ENCODE data around the gene STRADA. TPM values are rescaled to one million over a fixed set of nuclear protein-coding genes. Genes with fewer than 3 reads are reported as not detected.

STRADA gene
- total and polyA plus RNA-seq, 7 experiments from 2014 or later, result 19.9 to 69.7 (median 54.0) TPM

GRCh38 chr17:63783522-63783921 lies 41.9 kb upstream of the STRADA start:
- no peaks in the 10 kb centered on the region for H3K9me3 ChIP-seq (ENCODE audit: control insufficient read depth in 2 of 3, low read length in 3 of 3)
- H3K9me3 Mint-ChIP-seq, result no peaks in the 10 kb centered on the region
- H3K36me3 Mint-ChIP-seq, result peaks cover 0 to 28% (median 17%) of the 10 kb centered on the region in 5 donors
- H3K27me3 Mint-ChIP-seq, result no peaks in the 10 kb centered on the region
- H3K27ac Mint-ChIP-seq, result peak overlapping the region in 5 of 9 donors; percentile 8 to 72 (median 65)
- ChIA-PET POLR2A (interaction anchor here (2.2 kb wide), 1 partner anchor 10 kb away, joined by 13 read pairs; the partner anchor contains the start of genes CCDC47 and DDX42), CTCF (no interaction called here)
- no peak overlapping the region for H3K4me3 ChIP-seq (ENCODE audit: low read length)
- ATAC-seq, result no peak
- peaks cover 0 to 53% (median under 1%) of the 10 kb centered on the region in 3 experiments for H3K36me3 ChIP-seq (ENCODE audit: control insufficient read depth in 2 of 3, insufficient read depth in 3 of 3, low read length in 3 of 3)
- DNase-seq, result no peak
- H3K4me1 ChIP-seq (ENCODE audit: control insufficient read depth in 2 of 2, insufficient read depth in 2 of 2, low read length in 2 of 2), result peaks cover 4 to 5% of the 10 kb centered on the region in 2 donors
- peak overlapping the region in 1 of 10 donors; percentile 21 for H3K4me3 Mint-ChIP-seq
- no peaks in the 10 kb centered on the region for H3K27me3 ChIP-seq (ENCODE audit: control insufficient read depth in 2 of 2, insufficient read depth in 2 of 2, low read length in 2 of 2)
- H3K27ac ChIP-seq (ENCODE audit: low read depth, low read length), result no peak overlapping the region
- peaks cover 37 to 69% (median 56%) of the 10 kb centered on the region in 7 donors for H3K4me1 Mint-ChIP-seq
- intact Hi-C loops (cut with micrococcal nuclease), result no loop called here

- Histone ChIP-seq H3K9me3 (ENCODE audit: control insufficient read depth in 2 of 3, low read length in 3 of 3) (no peaks in the 10 kb centered on the region), H3K4me3 (ENCODE audit: low read length) (no peak overlapping the region), H3K27ac (ENCODE audit: low read depth, low read length) (no peak overlapping the region), H3K36me3 (ENCODE audit: control insufficient read depth in 2 of 3, insufficient read depth in 3 of 3, low read length in 3 of 3) (peaks cover 0 to 38% (median 0%) of the 10 kb centered on the region in 3 experiments), H3K4me1 (ENCODE audit: control insufficient read depth in 2 of 2, insufficient read depth in 2 of 2, low read length in 2 of 2) (peaks cover 15 to 25% of the 10 kb centered on the region in 2 donors), H3K27me3 (ENCODE audit: control insufficient read depth in 2 of 2, insufficient read depth in 2 of 2, low read length in 2 of 2) (no peaks in the 10 kb centered on the region)
- CTCF ChIA-PET, result interaction anchor here (0.6 to 1.2 kb wide), 2 partner anchors 60 to 568 kb away, joined by 3 read pairs; no protein-coding TSS in a partner anchor
- POLR2A ChIA-PET, result no interaction called here
- DNase-seq, result no peak
- Mint-ChIP-seq H3K27me3 (no peaks in the 10 kb centered on the region), H3K27ac (peak overlapping the region in 5 of 9 donors; percentile 9 to 64 (median 19)), H3K4me1 (peaks cover 42 to 89% (median 78%) of the 10 kb centered on the region in 7 donors), H3K4me3 (peak overlapping the region in 2 of 10 donors; percentile 25 to 45), H3K9me3 (no peaks in the 10 kb centered on the region), H3K36me3 (peaks cover 0 to 23% (median 20%) of the 10 kb centered on the region in 5 donors)
- intact Hi-C loops (cut with micrococcal nuclease), result no loop called here
- no peak for ATAC-seq
Observed at GRCh38 chr17:63780928-63781327, 39.3 kb upstream of the STRADA start.

DNA sequence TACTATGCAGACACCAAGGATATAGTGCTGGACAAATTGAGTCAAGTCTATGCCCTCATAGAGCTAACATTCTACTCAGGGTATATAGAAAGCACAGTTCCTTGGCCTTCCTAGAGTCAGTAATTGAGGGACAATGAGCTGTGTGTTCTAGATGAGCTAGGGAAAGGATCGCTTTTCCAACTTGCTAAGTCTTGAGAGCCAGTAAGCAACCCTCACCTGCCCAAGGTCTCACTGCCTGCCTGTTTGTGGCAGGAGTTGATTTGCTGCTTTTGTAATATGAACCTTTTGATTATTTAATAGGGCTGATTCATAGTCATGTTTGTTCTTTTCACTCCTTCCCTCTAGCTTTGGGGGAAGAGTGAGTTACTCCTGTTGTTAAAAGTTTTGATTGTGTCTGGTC lies 38.9 kb upstream of the STRADA start:
- ChIA-PET CTCF (interaction anchor here (0.5 to 0.6 kb wide), 2 partner anchors 25 to 569 kb away, joined by 3 read pairs; no protein-coding TSS in a partner anchor), POLR2A (interaction anchor here (0.9 to 1.0 kb wide), 2 partner anchors 18 to 19 kb away, joined by 3 read pairs; no protein-coding TSS in a partner anchor)
- peak overlapping the region in 1 of 10 donors; percentile 25 for H3K4me3 Mint-ChIP-seq
- no peaks in the 10 kb centered on the region for H3K27me3 Mint-ChIP-seq
- Histone ChIP-seq H3K27me3 (ENCODE audit: control insufficient read depth in 2 of 2, insufficient read depth in 2 of 2, low read length in 2 of 2) (no peaks in the 10 kb centered on the region), H3K36me3 (ENCODE audit: control insufficient read depth in 2 of 3, insufficient read depth in 3 of 3, low read length in 3 of 3) (peaks cover 0 to 34% (median 0%) of the 10 kb centered on the region in 3 experiments), H3K4me3 (ENCODE audit: low read length) (no peak overlapping the region), H3K4me1 (ENCODE audit: control insufficient read depth in 2 of 2, insufficient read depth in 2 of 2, low read length in 2 of 2) (peaks cover 18 to 29% of the 10 kb centered on the region in 2 donors), H3K9me3 (ENCODE audit: control insufficient read depth in 2 of 3, low read length in 3 of 3) (no peaks in the 10 kb centered on the region), H3K27ac (ENCODE audit: low read depth, low read length) (no peak overlapping the region)
- peak overlapping the region in 5 of 9 donors; percentile 3 to 69 (median 13) for H3K27ac Mint-ChIP-seq
- H3K9me3 Mint-ChIP-seq, result no peaks in the 10 kb centered on the region
- intact Hi-C loops (cut with micrococcal nuclease), result no loop called here
- no peak for DNase-seq
- H3K4me1 Mint-ChIP-seq, result peaks cover 46 to 89% (median 78%) of the 10 kb centered on the region in 7 donors
- ATAC-seq, result no peak
- H3K36me3 Mint-ChIP-seq, result peaks cover 0 to 23% (median 20%) of the 10 kb centered on the region in 5 donors

DNA sequence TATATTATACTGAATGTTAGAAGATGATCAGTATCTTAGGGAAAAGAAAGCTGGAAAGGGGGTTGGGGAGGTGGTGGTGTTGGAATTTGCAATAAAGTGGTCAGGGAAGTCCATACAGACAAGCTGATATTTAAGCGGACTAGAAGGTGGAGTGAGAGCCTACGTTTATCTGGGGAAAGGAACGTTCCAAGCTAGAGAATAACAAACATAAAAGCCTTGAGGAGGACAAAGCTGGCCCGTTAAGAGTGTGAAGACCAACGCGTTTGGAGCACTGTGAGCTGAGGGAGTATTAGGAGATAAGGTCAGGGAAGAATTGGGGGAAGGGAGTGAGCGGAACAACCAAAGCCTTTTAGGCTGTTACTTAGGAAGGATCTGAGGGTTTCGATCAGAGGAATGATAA lies 33.8 kb upstream of the STRADA start:
- Histone ChIP-seq H3K36me3 (ENCODE audit: control insufficient read depth in 2 of 3, insufficient read depth in 3 of 3, low read length in 3 of 3) (peaks cover 0 to 27% (median 0%) of the 10 kb centered on the region in 3 experiments), H3K4me1 (ENCODE audit: control insufficient read depth in 2 of 2, insufficient read depth in 2 of 2, low read length in 2 of 2) (peaks cover 24 to 43% of the 10 kb centered on the region in 2 donors), H3K9me3 (ENCODE audit: control insufficient read depth in 2 of 3, low read length in 3 of 3) (no peaks in the 10 kb centered on the region), H3K4me3 (ENCODE audit: low read length) (peak overlapping the region; percentile 85), H3K27ac (ENCODE audit: low read depth, low read length) (peak overlapping the region; percentile 100), H3K27me3 (ENCODE audit: control insufficient read depth in 2 of 2, insufficient read depth in 2 of 2, low read length in 2 of 2) (no peaks in the 10 kb centered on the region)
- Mint-ChIP-seq H3K36me3 (peaks cover 0 to 40% (median 9%) of the 10 kb centered on the region in 5 donors), H3K4me1 (peaks cover 37 to 85% (median 74%) of the 10 kb centered on the region in 7 donors), H3K27ac (peak overlapping the region; percentile 97 to 100 (median 99)), H3K4me3 (peak overlapping the region; percentile 91 to 99 (median 98)), H3K9me3 (peaks cover 0 to 6% (median 0%) of the 10 kb centered on the region in 11 donors), H3K27me3 (peaks cover 0 to 7% (median 0%) of the 10 kb centered on the region in 5 donors)
- no peak for DNase-seq
- ATAC-seq, result no peak
- CTCF ChIA-PET, result interaction anchor here (0.8 to 0.9 kb wide), 2 partner anchors 41 to 66 kb away, joined by 3 to 4 read pairs; no protein-coding TSS in a partner anchor
- intact Hi-C loops (cut with micrococcal nuclease), result loop anchor here (2.0 to 10.0 kb wide), 3 partner anchors 17 to 351 kb away; partner anchors contain the start of gene ICAM2 (in 1 of the 2)
- POLR2A ChIA-PET, result interaction anchor here (0.6 to 6.4 kb wide), 17 partner anchors 7 to 730 kb away, joined by 3 to 117 read pairs (median 6); partner anchors contain the start of genes CEP95, DDX5, LIMD2 and MAP3K3

DNA sequence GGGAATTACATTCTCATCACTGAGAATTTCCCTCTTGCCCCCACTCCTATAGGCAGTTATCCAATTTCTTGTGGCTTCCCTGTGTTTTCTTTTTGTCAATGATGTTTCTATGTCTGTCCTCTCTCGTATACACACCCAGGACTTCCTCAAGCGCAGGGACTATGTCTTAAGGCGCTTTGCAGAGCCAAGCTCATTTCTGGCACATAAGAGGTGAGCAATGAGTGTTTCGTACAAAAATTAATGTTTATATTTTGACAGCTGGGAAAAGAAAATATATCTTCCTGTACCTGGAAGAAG lies 33.3 kb upstream of the STRADA start:
- CTCF ChIA-PET, result interaction anchor here (0.8 to 2.7 kb wide), 3 partner anchors 33 to 65 kb away, joined by 3 to 11 read pairs (median 4); no protein-coding TSS in a partner anchor
- Mint-ChIP-seq H3K9me3 (peaks cover 0 to 6% (median 0%) of the 10 kb centered on the region in 11 donors), H3K27ac (peak overlapping the region; percentile 97 to 100 (median 99)), H3K27me3 (peaks cover 0 to 7% (median 0%) of the 10 kb centered on the region in 5 donors), H3K36me3 (peaks cover 0 to 40% (median 10%) of the 10 kb centered on the region in 5 donors), H3K4me1 (peaks cover 37 to 85% (median 74%) of the 10 kb centered on the region in 7 donors), H3K4me3 (peak overlapping the region; percentile 91 to 99 (median 98))
- Histone ChIP-seq H3K4me3 (ENCODE audit: low read length) (peak overlapping the region; percentile 85), H3K4me1 (ENCODE audit: control insufficient read depth in 2 of 2, insufficient read depth in 2 of 2, low read length in 2 of 2) (peaks cover 24 to 46% of the 10 kb centered on the region in 2 donors), H3K9me3 (ENCODE audit: control insufficient read depth in 2 of 3, low read length in 3 of 3) (no peaks in the 10 kb centered on the region), H3K27me3 (ENCODE audit: control insufficient read depth in 2 of 2, insufficient read depth in 2 of 2, low read length in 2 of 2) (no peaks in the 10 kb centered on the region), H3K27ac (ENCODE audit: low read depth, low read length) (peak overlapping the region; percentile 100), H3K36me3 (ENCODE audit: control insufficient read depth in 2 of 3, insufficient read depth in 3 of 3, low read length in 3 of 3) (peaks cover 0 to 26% (median 0%) of the 10 kb centered on the region in 3 experiments)
- POLR2A ChIA-PET, result interaction anchor here (0.6 to 6.4 kb wide), 21 partner anchors 8 to 731 kb away, joined by 3 to 117 read pairs (median 6); partner anchors contain the start of genes CEP95, DDX5, LIMD2 and MAP3K3
- ATAC-seq (no peak), DNase-seq (peak in 2 of 9 donors; percentile 25 to 28)
- intact Hi-C loops (cut with micrococcal nuclease), result loop anchor here (1.0 to 10.0 kb wide), 6 partner anchors 18 to 370 kb away; partner anchors contain the start of genes ICAM2 (in 2 of the 2) and CYB561 (in 1 of the 2)

DNA sequence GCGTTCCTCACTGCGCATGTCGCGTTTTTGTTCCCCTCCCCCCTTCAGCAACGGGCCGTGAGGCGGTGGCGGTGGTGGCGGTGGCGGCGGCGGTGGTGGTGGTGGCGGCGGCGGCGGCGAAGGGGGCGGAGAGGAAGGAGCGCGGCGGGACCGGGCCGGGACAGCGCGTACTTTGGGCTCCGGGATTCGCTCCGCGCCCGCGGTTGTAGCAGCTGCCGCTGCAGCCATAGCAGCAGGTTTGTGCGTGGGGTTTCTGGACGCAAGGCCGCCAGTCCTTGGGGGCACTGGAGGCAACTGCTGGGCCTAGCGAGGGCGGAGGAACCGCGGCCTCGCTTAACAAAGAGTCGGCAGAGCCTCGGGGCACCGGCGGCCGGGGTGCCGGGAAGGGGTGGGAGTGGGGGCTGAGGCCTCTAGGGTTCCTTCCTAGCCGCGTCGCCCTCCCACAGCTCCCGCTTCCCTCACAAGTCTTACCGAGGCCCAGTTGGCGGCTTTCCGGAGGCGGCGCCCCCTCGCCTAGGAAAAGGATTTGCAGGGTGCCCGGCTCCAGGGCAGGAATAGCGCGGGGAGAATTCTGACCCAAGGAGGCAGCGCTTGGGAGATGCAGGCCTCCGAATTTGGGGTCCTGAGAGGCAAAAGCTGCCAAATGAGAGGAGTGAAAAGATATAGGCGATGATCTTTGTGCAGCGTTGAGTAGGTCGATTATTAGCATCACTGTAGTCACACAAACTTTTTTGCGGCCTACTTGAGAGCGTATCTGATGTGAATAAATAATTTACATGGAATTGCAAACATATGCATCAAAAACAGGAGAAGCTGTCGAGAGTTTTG lies 32.8 kb upstream of the STRADA start, which contains the start of gene DDX42:
TSS of gene DDX42 (plus strand) at position 30 of the 828 bp plus-strand sequence. CDS start 12,880 bp downstream, outside the sequence.
- peak within 1 kb of the TSS; percentile 97 to 100 (median 99) for H3K27ac Mint-ChIP-seq
- Histone ChIP-seq H3K9me3 (ENCODE audit: control insufficient read depth in 2 of 3, low read length in 3 of 3) (no peaks in the 10 kb centered on the region), H3K4me1 (ENCODE audit: control insufficient read depth in 2 of 2, insufficient read depth in 2 of 2, low read length in 2 of 2) (peaks cover 21 to 46% of the 10 kb centered on the region in 2 donors), H3K27ac (ENCODE audit: low read depth, low read length) (peak within 1 kb of the TSS; percentile 100), H3K4me3 (ENCODE audit: low read length) (peak within 1 kb of the TSS; percentile 85), H3K36me3 (ENCODE audit: control insufficient read depth in 2 of 3, insufficient read depth in 3 of 3, low read length in 3 of 3) (peaks cover 0 to 20% (median 0%) of the 10 kb centered on the region in 3 experiments), H3K27me3 (ENCODE audit: control insufficient read depth in 2 of 2, insufficient read depth in 2 of 2, low read length in 2 of 2) (no peaks in the 10 kb centered on the region)
- ChIA-PET POLR2A (interaction anchor here (0.7 to 6.4 kb wide), 35 partner anchors 8 to 731 kb away, joined by 3 to 117 read pairs (median 6); partner anchors contain the start of genes CEP95, DDX5, LIMD2 and MAP3K3), CTCF (interaction anchor here (0.8 to 2.7 kb wide), 6 partner anchors 32 to 77 kb away, joined by 3 to 11 read pairs (median 4); no protein-coding TSS in a partner anchor)
- intact Hi-C loops (cut with micrococcal nuclease), result loop anchor here (1.0 to 10.0 kb wide), 6 partner anchors 18 to 371 kb away; partner anchors contain the start of genes ICAM2 (in 2 of the 2) and CYB561 (in 1 of the 2)
- DNase-seq (peak in 6 of 9 donors; percentile 13 to 92 (median 53)), ATAC-seq (no peak)
- peaks cover 0 to 7% (median 0%) of the 10 kb centered on the region in 5 donors for H3K27me3 Mint-ChIP-seq
- peaks cover 32 to 84% (median 68%) of the 10 kb centered on the region in 7 donors for H3K4me1 Mint-ChIP-seq
- peaks cover 0 to 35% (median 6%) of the 10 kb centered on the region in 5 donors for H3K36me3 Mint-ChIP-seq
- peak within 1 kb of the TSS; percentile 91 to 99 (median 98) for H3K4me3 Mint-ChIP-seq
- H3K9me3 Mint-ChIP-seq, result peaks cover 0 to 6% (median 0%) of the 10 kb centered on the region in 11 donors
